OCI-LY7 (cell line): ENCODE data around the gene HVCN1. TPM values are rescaled to one million over a fixed set of nuclear protein-coding genes. Genes with fewer than 3 reads are reported as not detected.

Experiments
- BruUV-seq: library from RNA; stranded (reverse); fragments of 400-500 nt; replicated peaks from 2 replicates; lab custom pipeline; 2021; lab: Mats Ljungman, UMichigan
- CTCF ChIA-PET: fragments of 300-600 bp; sonication (Branson Sonifier 250); formaldehyde crosslinking; loops from one replicate; lab custom pipeline; 2022; ENCODE audit warnings: antibody characterized with exemption; ENCODE audit not compliant: unreplicated experiment; lab: Charles Lee
- POLR2A ChIA-PET: fragments of 300-600 bp; sonication (Branson Sonifier 250); formaldehyde crosslinking; loops from one replicate; lab custom pipeline; 2022; ENCODE audit warnings: antibody characterized with exemption; lab: Charles Lee
- DNase-seq: peaks from one replicate; pipeline ENCODE4 v3.0.0-alpha.2; 2015; ENCODE audit warnings: low spot score
- H2AFZ ChIP-seq: fragments of 200-600 bp; sonication (generic), shearing (Covaris generic); 2 replicates; pipeline ENCODE4 v1.6.1; 2014; ENCODE audit warnings: mild to moderate bottlenecking, antibody characterized with exemption, low read length, moderate library complexity
- H3K27ac ChIP-seq: fragments of 200-600 bp; sonication (generic); 2 replicates; pipeline ENCODE4 v1.5.1; 2014; ENCODE audit warnings: mixed run types, low read depth, mild to moderate bottlenecking, moderate library complexity, low read length, inconsistent platforms; ENCODE audit not compliant: poor library complexity, severe bottlenecking
- H3K36me3 ChIP-seq: fragments of 200-600 bp; sonication (generic); 2 replicates; pipeline ENCODE4 v1.6.1; 2014; ENCODE audit warnings: mild to moderate bottlenecking, antibody characterized with exemption, low read length, moderate library complexity, mixed read lengths; ENCODE audit not compliant: insufficient read depth
- H3K4me1 ChIP-seq: fragments of 200-600 bp; sonication (generic); 2 replicates; pipeline ENCODE4 v1.5.1; 2014; ENCODE audit warnings: mild to moderate bottlenecking, low read length; ENCODE audit not compliant: insufficient read depth, poor library complexity, severe bottlenecking
- H3K4me2 ChIP-seq: fragments of 200-600 bp; sonication (generic); 2 replicates; pipeline ENCODE4 v1.6.1; 2014; ENCODE audit warnings: mild to moderate bottlenecking, low read length
- H3K4me3 ChIP-seq: fragments of 200-600 bp; sonication (generic); 2 replicates; pipeline ENCODE4 v1.5.1; 2014; ENCODE audit warnings: mild to moderate bottlenecking, low read depth, low read length; ENCODE audit not compliant: poor library complexity, severe bottlenecking
- H3K79me2 ChIP-seq: fragments of 200-600 bp; sonication (generic); 2 replicates; pipeline ENCODE4 v1.6.1; 2016; ENCODE audit warnings: low read depth, mild to moderate bottlenecking, low read length, moderate library complexity, mixed read lengths; ENCODE audit not compliant: insufficient read depth
- H3K9me2 ChIP-seq: fragments of 200-600 bp; sonication (generic); 2 replicates; pipeline ENCODE4 v1.6.1; 2016; ENCODE audit warnings: mild to moderate bottlenecking, low read length, mixed read lengths; ENCODE audit not compliant: insufficient read depth
- H3K9me3 ChIP-seq: fragments of 200-600 bp; sonication (generic); 2 replicates; pipeline ENCODE4 v1.6.1; 2014; ENCODE audit warnings: mild to moderate bottlenecking, mixed run types, low read length, mixed read lengths
- H4K20me1 ChIP-seq: fragments of 200-600 bp; sonication (generic); 2 replicates; pipeline ENCODE4 v1.6.1; 2014; ENCODE audit warnings: mild to moderate bottlenecking, antibody characterized with exemption, low read length, moderate library complexity, mixed read lengths; ENCODE audit not compliant: insufficient read depth
- CTCF ChIP-seq: fragments of 200-600 bp; sonication (generic); conservative IDR thresholded peaks from 2 replicates; pipeline ENCODE4 v1.5.1; 2014; ENCODE audit warnings: mild to moderate bottlenecking, antibody characterized with exemption, low read length, moderate library complexity, mixed read lengths
- EZH2phosphoT487 ChIP-seq: fragments of 200-600 bp; sonication (generic); IDR thresholded peaks from 2 replicates; pipeline ENCODE4 v1.6.1; 2018; ENCODE audit warnings: low read depth, borderline replicate concordance, mild to moderate bottlenecking, mixed run types, antibody characterized with exemption, low read length, moderate library complexity, mixed read lengths
- intact Hi-C: fragments of 100-400 bp; cut with micrococcal nuclease; formaldehyde crosslinking; loops from one replicate; pipeline ENCODE4 v1.10.0; 2022; ENCODE audit not compliant: unreplicated experiment
- total RNA-seq, 2 experiments: library from RNA; depleted of rRNA in 1 of 2; stranded (reverse); fragments of >200 nt in 1 of 2; shearing (Covaris generic) in 1 of 2; gene quantifications; 2 replicates each; pipeline ENCODE4 v1.2.3, GENCODE V29; 2014 to 2022

Gene HVCN1
- total RNA-seq, 2 experiments from 2014 or later: 4.5 to 9.3 TPM

- TF ChIP-seq CTCF: no peak
- TF ChIP-seq EZH2phosphoT487: no peak
- peaks cover 65% of the 10 kb centered on the region for H3K4me1 ChIP-seq
- no peaks in the 10 kb centered on the region for H3K9me2 ChIP-seq
- CTCF ChIA-PET: interaction anchor here (1.1 kb wide), 1 partner anchor 37 kb away, joined by 3 read pairs; no protein-coding TSS in a partner anchor
- H4K20me1 ChIP-seq: no peaks in the 10 kb centered on the region
- no peak overlapping the region for H2AFZ ChIP-seq
- H3K4me2 ChIP-seq: no peak overlapping the region; the same call in 1 of the 2 replicates
- BruUV-seq: no TSS peak
- no peaks in the 10 kb centered on the region for H3K9me3 ChIP-seq
- intact Hi-C loops: no loop called here
- POLR2A ChIA-PET: interaction anchor here (0.7 to 1.4 kb wide), 3 partner anchors 8 to 56 kb away, joined by 3 to 7 read pairs (median 5); no protein-coding TSS in a partner anchor
- no peak overlapping the region for H3K4me3 ChIP-seq
- H3K79me2 ChIP-seq: no peaks in the 10 kb centered on the region
- H3K36me3 ChIP-seq: no peaks in the 10 kb centered on the region
- H3K27ac ChIP-seq: no peak overlapping the region
- no peak for DNase-seq
Measured at GRCh38 chr12:110639336-110640141, 49.4 kb downstream of the HVCN1 start.

- TF ChIP-seq EZH2phosphoT487: no peak
- Histone ChIP-seq H4K20me1 (no peaks in the 10 kb centered on the region), H3K9me2 (no peaks in the 10 kb centered on the region), H3K4me3 (no peak overlapping the region), H2AFZ (no peak overlapping the region), H3K4me2 (no peak overlapping the region), H3K36me3 (no peaks in the 10 kb centered on the region), H3K79me2 (no peaks in the 10 kb centered on the region), H3K27ac (no peak overlapping the region), H3K9me3 (no peaks in the 10 kb centered on the region), H3K4me1 (peaks cover 68% of the 10 kb centered on the region)
- intact Hi-C loops: no loop called here
- CTCF ChIA-PET: interaction anchor here (1.1 kb wide), 1 partner anchor 36 kb away, joined by 3 read pairs; no protein-coding TSS in a partner anchor
- no TSS peak for BruUV-seq
- DNase-seq: no peak
- POLR2A ChIA-PET: interaction anchor here (0.7 to 1.5 kb wide), 3 partner anchors 9 to 57 kb away, joined by 3 to 7 read pairs (median 4); no protein-coding TSS in a partner anchor
Measured at GRCh38 chr12:110638796-110639195, 50.1 kb downstream of the HVCN1 start.

GRCh38 chr12:110637869-110638441, 51.0 kb downstream of the HVCN1 start:
- ChIA-PET POLR2A (interaction anchor here (1.4 to 2.8 kb wide), 3 partner anchors 10 to 23 kb away, joined by 4 to 16 read pairs (median 7); no protein-coding TSS in a partner anchor), CTCF (no interaction called here)
- Histone ChIP-seq H3K36me3 (no peaks in the 10 kb centered on the region), H3K9me2 (no peaks in the 10 kb centered on the region), H3K79me2 (no peaks in the 10 kb centered on the region), H3K4me3 (no peak overlapping the region), H3K9me3 (no peaks in the 10 kb centered on the region), H3K4me1 (peaks cover 76% of the 10 kb centered on the region), H4K20me1 (no peaks in the 10 kb centered on the region), H2AFZ (no peak overlapping the region), H3K4me2 (no peak overlapping the region), H3K27ac (no peak overlapping the region)
- TF ChIP-seq EZH2phosphoT487 (no peak), CTCF (no peak)
- BruUV-seq: no TSS peak
- no peak for DNase-seq
- intact Hi-C loops: no loop called here
